Stimulated activated CD8-positive, alpha-beta memory T cell treated with anti-CD3 and anti-CD28 coated beads, Interleukin-7, amount 100 ng/mL, for 4 hours (primary cell): ENCODE measurements around the gene ZDHHC5.

ENCODE experiments used
- DNase-seq, 2 donors: peaks; one replicate each; pipeline ENCODE4 v3.0.0-alpha.2; 2020; ENCODE audit warnings: low read depth in 2 of 2

The ZDHHC5 gene

GRCh38 chr11:57729479-57729878 lies 61.6 kb downstream of the ZDHHC5 start:
- DNase-seq, result no peak

GRCh38 chr11:57732661-57733060 lies 64.7 kb downstream of the ZDHHC5 start:
- no peak for DNase-seq

GRCh38 chr11:57735619-57736298 lies 67.8 kb downstream of the ZDHHC5 start:
- DNase-seq, result no peak

GRCh38 chr11:57741132-57742086 lies 73.5 kb downstream of the ZDHHC5 start, which contains the start of gene SELENOH:
Gene SELENOH, plus strand, starts transcription at chr11:57741491. Its CDS starts 105 bp downstream, at chr11:57741596.
- DNase-seq, result peak; percentile 88 to 91

- DNase-seq, result no peak
These were observed 74.2 kb downstream of the ZDHHC5 start for GRCh38 chr11:57742087-57742452.

GRCh38 chr11:57744357-57744756 lies 76.4 kb downstream of the ZDHHC5 start:
- DNase-seq, result no peak

GRCh38 chr11:57745206-57745605 lies 77.3 kb downstream of the ZDHHC5 start:
- no peak for DNase-seq

- no peak for DNase-seq
These were observed 79.0 kb downstream of the ZDHHC5 start for GRCh38 chr11:57746920-57747319.
